GM18861 (cell line): ENCODE measurements around the gene TAC3.

ENCODE experiments used
- ATAC-seq: cut with Tn5 transposase; IDR thresholded peaks from one replicate; pipeline ENCODE4 v1.9.1; 2021; ENCODE audit not compliant: unreplicated experiment

Gene TAC3

DNA sequence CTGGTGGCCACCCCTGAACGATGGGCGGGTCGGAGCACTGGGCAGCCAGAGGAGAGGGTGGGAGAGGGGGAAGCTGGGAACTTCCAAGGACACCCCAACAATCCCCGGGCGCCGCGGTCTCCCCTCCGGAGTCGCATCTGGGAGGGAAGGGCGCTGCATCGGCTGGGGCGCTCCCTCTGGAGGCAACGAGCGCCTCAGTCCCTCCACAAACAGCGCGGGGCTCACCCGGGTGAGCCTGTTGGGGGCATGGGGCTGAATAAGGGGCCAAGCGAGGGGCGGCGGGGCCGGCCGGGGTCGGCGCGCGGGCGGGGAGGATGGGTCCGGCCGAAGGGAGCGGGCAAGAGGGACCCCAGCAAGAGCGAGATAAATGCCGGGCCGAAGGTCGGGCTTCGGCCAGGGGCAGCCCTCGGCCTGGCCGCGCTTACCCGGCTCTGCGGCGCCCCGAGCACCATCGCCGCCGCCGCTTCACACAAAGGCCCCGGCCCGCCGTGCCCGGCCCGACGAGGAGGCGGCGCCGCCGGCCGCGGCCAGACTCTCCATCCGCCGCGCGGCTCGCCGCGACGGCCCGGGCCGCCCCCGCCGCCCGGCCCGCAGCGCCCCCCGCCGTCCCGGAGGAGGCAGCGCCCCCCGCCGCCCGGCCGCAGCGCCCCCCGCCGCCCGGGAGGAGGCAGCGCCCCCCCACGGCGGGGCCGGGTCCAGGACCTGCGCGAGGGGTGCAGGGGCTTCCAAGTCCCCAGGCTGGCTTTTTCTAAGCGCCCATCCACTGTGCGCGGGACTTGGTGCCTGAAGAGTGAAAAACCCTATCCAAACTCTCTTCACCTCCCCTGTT is 10.1 kb downstream of the TAC3 start, which contains the start of gene ZBTB39:
Gene ZBTB39, minus strand, starts transcription at position 567 of the 829 bp plus-strand sequence. CDS start 1,629 bp downstream, outside the sequence.
- ATAC-seq, result peak; percentile 50

- no peak for ATAC-seq
Measured at GRCh38 chr12:57004651-57005050, 11.7 kb downstream of the TAC3 start.

- no peak for ATAC-seq
Measured at GRCh38 chr12:57003395-57003794, 12.9 kb downstream of the TAC3 start.

DNA sequence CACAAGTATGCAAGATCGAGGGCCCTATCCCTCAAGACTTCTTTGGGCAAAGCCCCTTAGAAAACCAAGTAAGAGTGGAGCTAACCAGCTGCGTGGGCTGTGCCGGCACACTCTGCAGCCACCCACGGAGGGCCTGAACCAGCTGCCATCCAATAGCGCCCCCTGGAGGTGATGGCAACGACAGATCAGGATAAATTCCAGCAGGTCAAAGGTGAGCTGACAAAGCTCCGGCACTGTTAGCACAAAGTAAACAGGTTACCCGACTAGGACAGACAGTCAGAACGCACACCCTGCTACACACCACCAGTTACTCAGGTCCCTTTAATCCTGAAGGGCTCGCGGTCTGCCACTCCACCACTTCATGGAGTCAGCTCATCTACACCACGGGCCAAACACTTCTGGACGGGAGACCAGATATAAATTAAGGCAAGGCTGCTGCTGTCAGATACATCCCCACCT is 14.9 kb downstream of the TAC3 start:
- ATAC-seq, result no peak

DNA sequence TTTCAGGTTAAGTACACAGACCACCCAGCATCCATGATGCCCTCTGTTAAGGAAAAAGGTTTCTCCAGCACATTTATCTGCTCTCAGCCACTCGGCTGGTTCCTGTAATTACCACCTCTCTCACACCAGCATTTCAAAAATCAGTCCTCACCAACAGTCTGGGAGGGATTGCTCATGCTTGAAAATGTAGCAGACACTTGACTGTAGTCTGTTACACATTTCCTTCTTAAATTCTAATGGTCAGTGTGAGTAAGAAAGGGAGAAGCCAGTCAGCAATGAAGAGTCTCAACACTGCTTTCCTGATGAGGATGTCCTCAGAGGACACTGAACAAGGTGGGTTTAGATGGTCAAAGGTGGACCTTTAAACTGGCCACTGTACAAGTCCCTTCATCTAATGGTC is 15.9 kb downstream of the TAC3 start:
- no peak for ATAC-seq

DNA sequence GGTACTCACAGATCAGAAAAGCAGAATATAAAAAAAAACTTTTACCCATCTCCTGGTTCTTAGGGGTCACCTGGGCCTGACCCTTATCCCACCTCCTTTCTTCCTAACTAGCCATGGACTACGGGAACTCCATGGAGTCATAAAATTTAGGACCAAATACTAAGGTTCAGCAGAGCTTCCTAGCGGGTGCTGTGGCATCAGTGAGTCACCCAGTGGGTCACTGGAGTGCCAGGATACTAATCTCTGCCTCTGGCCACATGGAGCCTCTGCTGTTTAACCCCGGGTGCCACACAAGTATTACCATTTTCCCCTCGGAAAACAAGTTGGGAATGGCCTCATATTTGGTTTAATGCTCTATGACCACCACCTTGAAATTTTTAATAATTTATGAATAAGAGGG is 16.9 kb downstream of the TAC3 start:
- ATAC-seq, result no peak

DNA sequence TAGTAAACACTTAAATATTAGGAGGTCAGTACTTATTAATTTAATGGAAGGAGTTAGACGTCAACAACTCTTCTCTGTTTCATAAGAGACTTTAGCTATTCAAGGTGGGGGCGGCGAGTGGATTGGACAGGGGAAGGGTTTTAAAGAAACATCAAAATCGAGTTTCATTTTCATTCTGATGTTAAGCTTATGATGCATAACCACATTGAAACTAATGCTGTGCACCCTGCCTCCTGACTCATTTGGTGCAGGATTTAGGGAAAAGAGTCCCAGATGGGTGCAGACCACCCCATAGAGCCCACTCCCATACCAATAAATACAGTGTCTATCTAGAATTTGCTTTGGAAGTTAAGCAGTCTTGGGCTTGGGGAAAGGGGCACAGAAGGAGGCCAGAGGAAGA is 17.3 kb downstream of the TAC3 start:
- peak; percentile 68 for ATAC-seq

DNA sequence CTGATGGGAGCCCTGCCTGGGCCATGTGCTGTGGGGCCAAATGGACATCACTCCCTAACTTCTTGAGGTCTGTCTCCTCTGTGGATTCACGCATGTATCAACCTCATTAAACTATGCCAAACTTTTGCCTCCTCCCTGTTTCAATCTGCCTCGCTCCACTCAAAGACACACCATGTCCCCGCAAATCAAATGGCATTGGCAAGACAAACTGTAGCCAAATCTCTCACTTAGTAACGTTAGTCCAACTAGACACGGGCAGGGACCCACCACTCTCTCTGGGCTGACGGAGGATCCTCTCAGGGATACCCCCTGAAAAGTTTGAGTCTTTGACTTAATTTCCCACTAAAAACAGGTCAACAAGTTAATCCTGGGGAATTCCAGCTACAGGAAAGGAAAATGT is 18.0 kb downstream of the TAC3 start:
- ATAC-seq, result no peak

- ATAC-seq, result no peak
Measured at GRCh38 chr12:56996793-56997545, 19.4 kb downstream of the TAC3 start.

DNA sequence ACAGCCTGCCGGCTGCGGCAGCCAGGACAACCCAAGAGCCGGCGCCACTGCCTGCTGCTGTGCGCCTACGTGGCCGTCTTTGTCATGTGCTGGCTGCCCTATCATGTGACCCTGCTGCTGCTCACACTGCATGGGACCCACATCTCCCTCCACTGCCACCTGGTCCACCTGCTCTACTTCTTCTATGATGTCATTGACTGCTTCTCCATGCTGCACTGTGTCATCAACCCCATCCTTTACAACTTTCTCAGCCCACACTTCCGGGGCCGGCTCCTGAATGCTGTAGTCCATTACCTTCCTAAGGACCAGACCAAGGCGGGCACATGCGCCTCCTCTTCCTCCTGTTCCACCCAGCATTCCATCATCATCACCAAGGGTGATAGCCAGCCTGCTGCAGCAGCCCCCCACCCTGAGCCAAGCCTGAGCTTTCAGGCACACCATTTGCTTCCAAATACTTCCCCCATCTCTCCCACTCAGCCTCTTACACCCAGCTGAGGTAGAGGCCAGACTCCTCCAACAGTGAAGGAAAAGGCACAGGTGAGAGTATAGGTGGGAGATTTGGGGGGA is 20.3 kb downstream of the TAC3 start:
- ATAC-seq, result no peak

GRCh38 chr12:56995201-56995929 is 21.0 kb downstream of the TAC3 start:
- ATAC-seq, result no peak

GRCh38 chr12:56994231-56994746 is 22.0 kb downstream of the TAC3 start:
- no peak for ATAC-seq

GRCh38 chr12:56993346-56993745 is 23.0 kb downstream of the TAC3 start:
- no peak for ATAC-seq

DNA sequence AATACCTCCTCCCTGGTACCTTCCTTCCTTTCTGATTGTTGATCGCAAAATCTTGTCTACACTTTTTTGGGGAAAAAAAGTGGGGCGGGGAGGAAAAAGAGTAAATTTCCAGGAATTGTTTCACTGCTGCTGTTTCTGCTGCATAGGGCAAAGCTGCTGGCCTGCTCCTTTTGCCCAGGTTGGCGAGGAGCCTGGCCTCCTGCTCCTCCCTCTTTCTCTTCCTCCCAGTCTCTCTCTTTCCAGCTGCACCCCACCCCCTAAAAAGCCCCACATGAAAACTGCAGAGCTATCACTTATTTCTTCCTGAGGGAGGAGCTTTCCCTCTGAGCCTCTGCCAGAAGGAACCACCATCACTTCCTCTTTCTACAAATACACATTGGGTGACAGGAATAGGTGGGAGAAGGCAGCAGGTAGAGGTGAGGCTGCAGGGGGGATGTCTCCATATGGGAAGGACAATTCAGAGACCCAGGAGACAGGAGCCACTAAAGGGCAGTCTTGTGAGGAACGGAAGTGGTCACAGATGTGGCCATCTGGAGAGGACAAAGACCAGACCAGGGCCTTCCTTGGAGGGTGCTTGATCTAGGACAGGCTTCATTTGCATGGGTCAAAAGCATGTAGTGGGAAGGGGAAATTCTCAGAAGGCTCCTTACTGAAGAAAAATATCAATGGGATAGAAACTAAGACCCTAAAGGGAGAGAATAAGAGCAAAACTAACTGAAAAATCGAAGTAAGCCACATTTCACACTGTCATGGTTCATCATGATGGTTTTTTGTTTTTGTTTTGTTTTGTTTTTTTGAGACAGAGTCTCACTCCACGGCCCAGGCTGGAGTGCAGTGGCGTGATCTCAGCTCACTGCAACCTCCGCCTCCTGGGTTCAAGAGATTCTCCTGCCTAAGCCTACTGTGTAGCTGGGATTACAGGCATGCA is 24.7 kb downstream of the TAC3 start:
- ATAC-seq, result no peak

GRCh38 chr12:56990648-56991318 is 25.5 kb downstream of the TAC3 start:
- ATAC-seq, result no peak

GRCh38 chr12:56989861-56990610 is 26.3 kb downstream of the TAC3 start:
- ATAC-seq, result no peak

GRCh38 chr12:56988207-56988739 is 28.1 kb downstream of the TAC3 start:
- no peak for ATAC-seq

DNA sequence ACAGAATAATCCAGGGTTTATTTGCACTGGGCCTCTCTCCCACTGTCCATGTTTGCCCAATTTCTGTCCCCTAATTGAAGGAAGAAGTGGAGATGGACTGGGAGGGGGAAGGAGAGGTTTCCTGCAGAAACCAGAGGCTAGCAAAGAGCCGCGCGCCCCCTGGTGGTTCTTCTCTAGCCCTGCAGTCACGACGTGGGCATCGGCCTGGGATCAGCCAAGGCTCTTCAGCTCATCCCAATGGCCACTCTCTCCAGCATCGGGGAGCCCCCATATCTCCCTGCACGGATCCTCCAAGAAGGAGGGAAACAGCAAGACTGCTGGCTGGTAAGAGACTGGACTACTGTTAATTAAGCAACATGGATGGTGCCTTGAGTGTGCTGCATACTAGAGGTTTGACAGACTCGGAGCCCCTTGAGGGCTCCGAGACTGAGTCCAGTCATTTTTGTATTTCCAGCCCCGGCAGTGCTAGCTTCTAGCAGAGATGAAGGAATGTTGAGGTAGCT is 28.7 kb downstream of the TAC3 start:
- no peak for ATAC-seq
